Measurements from ENCODE around the gene RNLS. TPM values are rescaled to one million over a fixed set of nuclear protein-coding genes. Genes with fewer than 3 reads are reported as not detected.
"Not testable (repeated sequence)": the region's sequence is repeated elsewhere in the genome, so short reads cannot be mapped to it uniquely, and the experiment has no call there.

The RNLS gene
- total RNA-seq, 2 experiments from 2014 or later, result 1.2 to 1.8 TPM

- Mint-ChIP-seq H3K27me3 (no peaks in the 10 kb centered on the region), H3K4me3 (no peak overlapping the region), H3K36me3 (ENCODE audit: low read depth) (peaks cover 5% of the 10 kb centered on the region), H3K9me3 (peaks cover 8% of the 10 kb centered on the region), H3K27ac (no peak overlapping the region), H3K4me1 (peaks cover 13% of the 10 kb centered on the region)
- DNase-seq, result no peak
- ChIA-PET POLR2A (no interaction called here), CTCF (interaction anchor here (2.0 kb wide), 1 partner anchor 12 kb away, joined by 6 read pairs; no protein-coding TSS in a partner anchor)
Measured at GRCh38 chr10:88374392-88375175, 208.5 kb downstream of the RNLS start.

DNA sequence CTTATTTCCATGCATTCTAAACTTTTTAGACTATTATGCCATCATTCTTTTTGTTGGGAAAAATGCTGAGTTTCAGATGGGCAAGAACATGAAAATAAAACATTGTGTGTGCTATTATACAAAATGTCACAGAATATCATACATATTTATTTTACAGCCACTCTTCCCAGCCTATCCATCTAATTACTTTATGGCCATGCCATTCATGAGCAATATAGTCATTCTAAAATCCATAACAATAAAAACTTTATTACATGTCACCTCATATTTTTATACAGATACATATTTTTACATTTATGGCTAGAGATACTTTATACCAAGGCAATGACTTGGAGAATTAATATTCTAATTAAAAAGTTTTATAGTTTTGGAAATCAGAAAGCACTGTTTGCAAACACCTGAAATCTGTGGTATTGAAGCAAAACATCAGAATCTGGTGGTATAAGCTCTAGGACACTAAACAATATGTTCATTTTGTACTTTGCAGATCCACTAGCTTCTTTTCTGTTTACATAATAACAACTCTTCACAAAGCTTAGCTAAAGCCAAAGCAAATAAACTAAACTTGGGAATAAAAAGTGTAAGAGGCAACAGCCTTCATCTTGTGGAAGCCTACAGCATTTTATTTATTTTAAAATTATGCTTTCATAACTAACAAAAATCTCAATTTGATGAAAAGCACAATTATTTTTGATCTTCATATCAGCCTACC is 210.1 kb downstream of the RNLS start:
- H3K36me3 Mint-ChIP-seq (ENCODE audit: low read depth), result peaks cover 2% of the 10 kb centered on the region
- CTCF ChIA-PET, result interaction anchor here (0.7 to 2.0 kb wide), 2 partner anchors 14 to 15 kb away, joined by 3 to 6 read pairs; no protein-coding TSS in a partner anchor
- H3K9me3 Mint-ChIP-seq, result peaks cover 4% of the 10 kb centered on the region
- no peak for DNase-seq
- no peak overlapping the region for H3K4me3 Mint-ChIP-seq
- no peak overlapping the region for H3K27ac Mint-ChIP-seq
- POLR2A ChIA-PET, result no interaction called here
- H3K27me3 Mint-ChIP-seq, result no peaks in the 10 kb centered on the region
- peaks cover 10% of the 10 kb centered on the region for H3K4me1 Mint-ChIP-seq

DNA sequence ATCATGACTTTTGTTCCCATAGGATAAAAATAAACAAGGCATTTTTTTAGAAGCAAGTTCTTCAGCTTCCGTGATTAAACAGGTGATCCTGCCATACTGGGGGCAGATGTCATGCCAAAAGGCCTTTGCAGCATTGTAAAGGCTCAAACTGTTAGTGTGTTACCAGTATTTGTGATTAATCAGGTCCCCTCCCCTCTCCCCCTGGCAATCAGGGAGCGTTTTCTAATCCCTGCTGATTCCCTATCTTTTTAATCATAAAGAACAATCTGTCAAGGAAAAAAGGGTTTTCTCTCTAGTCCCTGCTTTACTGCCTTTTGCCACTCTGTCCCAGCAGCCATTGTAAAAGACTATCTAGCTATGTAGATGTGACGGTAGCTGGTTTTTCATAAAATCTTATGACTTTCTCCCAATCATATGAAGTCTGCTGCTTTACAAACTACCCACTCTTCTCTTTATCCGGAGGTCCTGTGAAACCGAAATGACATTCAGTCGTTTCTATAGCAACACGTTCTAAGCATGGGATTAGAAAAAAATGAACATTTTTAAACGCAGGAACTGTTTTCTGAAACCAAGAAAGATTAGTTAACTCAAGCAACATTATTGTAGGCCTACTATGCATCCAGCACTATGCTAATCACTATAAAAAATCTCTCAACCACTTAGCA is 210.9 kb downstream of the RNLS start:
- peaks cover 5% of the 10 kb centered on the region for H3K9me3 Mint-ChIP-seq

GRCh38 chr10:88370713-88371112 is 212.4 kb downstream of the RNLS start:
- H3K27ac Mint-ChIP-seq, result no peak overlapping the region
- ChIA-PET CTCF (interaction anchor here (1.3 to 2.4 kb wide), 2 partner anchors 10 to 15 kb away, joined by 4 to 14 read pairs; no protein-coding TSS in a partner anchor), POLR2A (no interaction called here)
- peaks cover 8% of the 10 kb centered on the region for H3K9me3 Mint-ChIP-seq
- H3K4me3 Mint-ChIP-seq, result no peak overlapping the region
- DNase-seq, result no peak
- peaks cover 10% of the 10 kb centered on the region for H3K4me1 Mint-ChIP-seq
- H3K36me3 Mint-ChIP-seq (ENCODE audit: low read depth), result peaks cover 3% of the 10 kb centered on the region
- no peaks in the 10 kb centered on the region for H3K27me3 Mint-ChIP-seq

More for the DNA sequence above, 210.9 kb downstream of the RNLS start:
- Mint-ChIP-seq H3K27me3 (no peaks in the 10 kb centered on the region), H3K27ac (no peak overlapping the region), H3K4me3 (no peak overlapping the region), H3K36me3 (ENCODE audit: low read depth) (peaks cover 3% of the 10 kb centered on the region), H3K4me1 (peaks cover 10% of the 10 kb centered on the region)
- POLR2A ChIA-PET, result no interaction called here
- CTCF ChIA-PET, result interaction anchor here (1.3 kb wide), 1 partner anchor 11 kb away, joined by 3 read pairs; no protein-coding TSS in a partner anchor
- DNase-seq, result no peak

- no peak for DNase-seq
- Mint-ChIP-seq H3K4me3 (no peak overlapping the region), H3K4me1 (no peaks in the 10 kb centered on the region), H3K27ac (no peak overlapping the region), H3K36me3 (ENCODE audit: low read depth) (peaks cover 2% of the 10 kb centered on the region), H3K9me3 (peaks cover 4% of the 10 kb centered on the region), H3K27me3 (no peaks in the 10 kb centered on the region)
- CTCF ChIA-PET, result interaction anchor here (0.6 to 1.3 kb wide), 6 partner anchors 10 to 172 kb away, joined by 3 to 4 read pairs (median 4); no protein-coding TSS in a partner anchor
- POLR2A ChIA-PET, result no interaction called here
Measured at GRCh38 chr10:88366772-88367171, 216.3 kb downstream of the RNLS start.

DNA sequence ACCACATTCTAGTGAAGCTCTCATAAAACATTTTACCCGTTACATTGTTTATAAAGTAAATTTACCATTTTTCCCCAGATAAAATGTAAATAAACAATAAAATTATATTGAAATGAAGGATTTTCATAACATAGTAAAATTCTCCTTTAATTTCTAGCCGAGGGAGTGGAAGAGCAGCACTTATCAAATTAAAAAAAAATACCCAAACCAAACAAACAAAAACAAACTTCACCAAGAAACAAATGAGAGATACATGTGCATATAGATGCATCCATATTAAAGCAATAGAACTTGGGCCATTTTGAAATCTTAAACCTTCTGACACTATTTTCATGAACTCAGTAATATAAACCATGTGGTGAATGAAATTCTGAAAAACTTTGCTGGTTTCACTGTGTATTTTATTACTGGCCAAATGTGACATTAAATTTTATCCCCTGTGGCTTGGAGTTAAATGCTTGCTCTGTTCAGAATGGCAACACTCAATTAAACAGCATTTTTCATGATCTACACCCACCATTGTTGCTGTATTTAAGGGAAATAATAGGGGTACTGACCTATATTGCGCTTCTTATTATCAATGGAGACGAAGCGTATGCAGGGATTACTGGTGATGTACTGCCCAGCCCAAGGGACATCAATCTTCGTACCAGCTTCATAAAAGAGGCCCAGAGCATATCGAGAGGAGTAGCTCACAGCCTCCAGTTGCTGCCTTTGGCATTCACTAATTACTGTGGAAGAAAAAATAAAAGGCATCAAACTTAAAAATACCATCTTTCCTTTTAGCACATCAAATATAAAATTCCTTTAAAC is 220.9 kb downstream of the RNLS start:
- POLR2A ChIA-PET, result no interaction called here
- Mint-ChIP-seq H3K36me3 (ENCODE audit: low read depth) (peaks cover 1% of the 10 kb centered on the region), H3K27ac (no peak overlapping the region), H3K27me3 (no peaks in the 10 kb centered on the region), H3K4me1 (no peaks in the 10 kb centered on the region), H3K4me3 (no peak overlapping the region), H3K9me3 (peaks cover 15% of the 10 kb centered on the region)
- no peak for DNase-seq
- CTCF ChIA-PET, result interaction anchor here (0.6 kb wide), 1 partner anchor 10 kb away, joined by 3 read pairs; no protein-coding TSS in a partner anchor

GRCh38 chr10:88361494-88361893 is 221.6 kb downstream of the RNLS start:
- peaks cover 3% of the 10 kb centered on the region for H3K36me3 Mint-ChIP-seq (ENCODE audit: low read depth)
- H3K27me3 Mint-ChIP-seq, result no peaks in the 10 kb centered on the region
- peaks cover 16% of the 10 kb centered on the region for H3K9me3 Mint-ChIP-seq
- ChIA-PET CTCF (interaction anchor here (0.6 to 1.4 kb wide), 2 partner anchors 9 to 10 kb away, joined by 3 to 4 read pairs; no protein-coding TSS in a partner anchor), POLR2A (no interaction called here)
- no peak for DNase-seq
- no peaks in the 10 kb centered on the region for H3K4me1 Mint-ChIP-seq
- H3K27ac Mint-ChIP-seq, result no peak overlapping the region
- no peak overlapping the region for H3K4me3 Mint-ChIP-seq

DNA sequence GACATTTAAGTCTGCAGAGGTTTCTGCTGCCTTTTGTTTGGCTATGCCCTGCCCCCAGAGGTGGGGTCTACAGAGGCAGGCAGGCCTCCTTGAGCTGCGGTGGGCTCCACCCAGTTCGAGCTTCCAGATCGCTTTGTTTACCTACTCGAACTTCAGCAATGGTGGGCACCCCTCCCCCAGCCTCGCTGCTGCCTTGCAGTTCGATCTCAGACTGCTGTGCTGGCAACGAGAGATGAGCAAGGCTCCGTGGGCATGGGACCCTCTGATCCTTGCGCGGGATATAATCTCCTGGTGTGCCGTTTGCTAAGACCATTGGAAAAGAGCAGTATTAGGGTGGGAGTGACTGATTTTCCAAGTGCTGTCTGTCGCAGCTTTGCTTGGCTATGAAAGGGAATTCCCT is 227.4 kb downstream of the RNLS start:
- POLR2A ChIA-PET, H3K27ac Mint-ChIP-seq, H3K27me3 Mint-ChIP-seq, H3K4me1 Mint-ChIP-seq, H3K4me3 Mint-ChIP-seq, DNase-seq, CTCF ChIA-PET: not testable (repeated sequence)
- peaks cover 32% of the 10 kb centered on the region for H3K9me3 Mint-ChIP-seq
- peaks cover 12% of the 10 kb centered on the region for H3K36me3 Mint-ChIP-seq (ENCODE audit: low read depth)

- H3K27me3 Mint-ChIP-seq, result peaks cover 5% of the 10 kb centered on the region
- H3K27ac Mint-ChIP-seq, result no peak overlapping the region
- CTCF ChIA-PET, result no interaction called here
- H3K4me3 Mint-ChIP-seq, result no peak overlapping the region
- POLR2A ChIA-PET, result no interaction called here
- H3K9me3 Mint-ChIP-seq, result peaks cover 9% of the 10 kb centered on the region
- DNase-seq, result no peak
- no peaks in the 10 kb centered on the region for H3K36me3 Mint-ChIP-seq (ENCODE audit: low read depth)
- H3K4me1 Mint-ChIP-seq, result peaks cover 7% of the 10 kb centered on the region
Measured at GRCh38 chr10:88347597-88348304, 235.4 kb downstream of the RNLS start.

GRCh38 chr10:88347022-88347421 is 236.1 kb downstream of the RNLS start:
- H3K4me1 Mint-ChIP-seq, result peaks cover 7% of the 10 kb centered on the region
- CTCF ChIA-PET, result interaction anchor here (0.5 to 1.3 kb wide), 3 partner anchors 17 to 504 kb away, joined by 3 to 4 read pairs (median 3); no protein-coding TSS in a partner anchor
- H3K27ac Mint-ChIP-seq, result no peak overlapping the region
- DNase-seq, result no peak
- peaks cover 9% of the 10 kb centered on the region for H3K9me3 Mint-ChIP-seq
- peaks cover 5% of the 10 kb centered on the region for H3K27me3 Mint-ChIP-seq
- no peak overlapping the region for H3K4me3 Mint-ChIP-seq
- H3K36me3 Mint-ChIP-seq (ENCODE audit: low read depth), result no peaks in the 10 kb centered on the region
- POLR2A ChIA-PET, result no interaction called here

DNA sequence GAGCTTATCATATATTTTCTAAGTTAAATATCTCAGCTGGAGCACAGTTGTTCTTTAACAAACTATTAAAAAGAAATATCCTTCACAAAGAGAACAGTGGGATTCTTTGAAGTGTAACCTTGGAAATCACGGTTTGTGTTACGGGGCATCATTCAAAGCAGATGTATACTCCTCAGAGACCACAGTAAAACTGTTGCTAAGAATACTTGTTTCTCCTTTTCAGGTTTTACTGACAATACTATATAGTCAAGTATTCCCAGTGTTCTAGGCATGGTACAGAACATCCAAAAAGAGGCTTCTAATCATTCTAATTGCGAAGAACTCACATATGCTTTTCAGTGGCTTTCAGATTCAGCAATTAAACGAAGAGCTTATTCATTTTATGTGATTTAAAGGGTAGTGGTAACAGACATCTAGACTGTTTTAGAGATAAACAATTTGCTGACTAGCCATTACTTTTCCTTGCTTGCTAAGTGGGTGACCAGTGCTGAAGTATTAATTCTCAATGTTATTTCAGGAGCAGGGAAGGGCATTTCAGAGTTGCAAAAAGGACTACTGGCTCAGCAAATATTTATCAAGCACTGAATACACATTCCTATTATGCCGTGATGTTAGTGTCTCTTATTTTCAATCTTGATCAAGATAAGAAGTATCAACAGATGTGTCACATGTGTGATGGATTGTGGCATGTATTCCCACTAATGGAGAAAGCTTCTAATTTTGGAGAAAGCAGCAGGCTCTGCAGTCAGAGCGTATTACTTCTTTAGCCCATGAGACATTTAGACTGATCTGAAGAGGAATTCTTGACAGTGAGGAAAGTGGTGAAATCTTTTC is 236.8 kb downstream of the RNLS start:
- no peak for DNase-seq
- ChIA-PET CTCF (interaction anchor here (0.5 to 1.3 kb wide), 3 partner anchors 18 to 503 kb away, joined by 3 to 4 read pairs (median 3); no protein-coding TSS in a partner anchor), POLR2A (no interaction called here)
- H3K27ac Mint-ChIP-seq, result peak overlapping the region; percentile 38
- H3K9me3 Mint-ChIP-seq, result peaks cover 7% of the 10 kb centered on the region
- H3K27me3 Mint-ChIP-seq, result peaks cover 5% of the 10 kb centered on the region
- no peak overlapping the region for H3K4me3 Mint-ChIP-seq
- peaks cover 7% of the 10 kb centered on the region for H3K4me1 Mint-ChIP-seq
- no peaks in the 10 kb centered on the region for H3K36me3 Mint-ChIP-seq (ENCODE audit: low read depth)
